GM23338 (cell line): ENCODE results near the gene RBP3.

Experiments
- CREB1 ChIP-seq: fragments of 250-450 bp; sonication (Bioruptor Pico); IDR thresholded peaks from 2 replicates; pipeline ENCODE4 v1.5.0; 2020; ENCODE audit warnings: low read depth, mild to moderate bottlenecking, moderate library complexity
- CTCF ChIP-seq, 2 experiments: fragments of 200-600 bp in 1 of 2; sonication (generic) in 1 of 2; conservative IDR thresholded peaks; 2 replicates each; pipeline versions ENCODE4 v1.5.1 to v1.6.1; 2016 to 2017; ENCODE audit warnings: antibody characterized with exemption in 2 of 2, low read depth in 2 of 2, mild to moderate bottlenecking in 2 of 2, moderate library complexity in 1 of 2
- ETS1 ChIP-seq: IDR thresholded peaks from 2 replicates; pipeline ENCODE4 v1.6.1; 2016; ENCODE audit warnings: antibody characterized with exemption
- EZH2 ChIP-seq: fragments of 200-600 bp; sonication (generic); IDR thresholded peaks from one replicate; pipeline ENCODE4 v1.8.0; 2017; ENCODE audit warnings: antibody characterized with exemption, mild to moderate bottlenecking, low read depth; ENCODE audit not compliant: unreplicated experiment
- EZH2phosphoT487 ChIP-seq: fragments of 200-600 bp; sonication (generic); IDR thresholded peaks from one replicate; pipeline ENCODE4 v1.8.1; 2018; ENCODE audit warnings: antibody characterized with exemption; ENCODE audit not compliant: unreplicated experiment
- NANOG ChIP-seq: IDR thresholded peaks from 2 replicates; pipeline ENCODE4 v1.6.1; 2016; ENCODE audit warnings: antibody characterized with exemption, borderline replicate concordance
- POLR2AphosphoS5 ChIP-seq: IDR thresholded peaks from 2 replicates; pipeline ENCODE4 v1.6.1; 2016; ENCODE audit warnings: antibody characterized with exemption, low read depth
- REST ChIP-seq: IDR thresholded peaks from one replicate; pipeline ENCODE4 v1.6.1; 2018; ENCODE audit warnings: antibody characterized with exemption; ENCODE audit not compliant: unreplicated experiment
- STAT1 ChIP-seq: IDR thresholded peaks from one replicate; pipeline ENCODE4 v1.6.1; 2016; ENCODE audit warnings: antibody characterized with exemption; ENCODE audit not compliant: unreplicated experiment
- ZNF114 ChIP-seq: fragments of 250-450 bp; sonication (Bioruptor Pico); IDR thresholded peaks from 2 replicates; pipeline ENCODE4 v1.5.0; 2020; ENCODE audit warnings: mild to moderate bottlenecking, moderate library complexity
- ZNF331 ChIP-seq: fragments of 250-450 bp; sonication (Bioruptor Pico); IDR thresholded peaks from 2 replicates; pipeline ENCODE4 v1.5.0; 2020; ENCODE audit warnings: low read depth, mild to moderate bottlenecking, moderate library complexity
- ZNF462 ChIP-seq: fragments of 250-450 bp; sonication (Bioruptor Pico); IDR thresholded peaks from 2 replicates; pipeline ENCODE4 v1.5.0; 2020; ENCODE audit warnings: mild to moderate bottlenecking, moderate library complexity

GRCh38 chr10:47397256-47397655, 49.1 kb downstream of the RBP3 start:
- no peak for TF ChIP-seq CTCF (conservative IDR thresholded peaks at IDR 0.05; ENCODE audit: low read depth in 2 of 2)
- no peak for TF ChIP-seq REST
- TF ChIP-seq EZH2 = no peak
- no peak for TF ChIP-seq CREB1 (CRISPR knock-in tag)
- TF ChIP-seq POLR2AphosphoS5 = no peak
- no peak for TF ChIP-seq ETS1
- no peak for TF ChIP-seq NANOG
- TF ChIP-seq EZH2phosphoT487 = no peak
- no peak for TF ChIP-seq STAT1
- no peak for TF ChIP-seq ZNF114 (CRISPR knock-in tag)
- TF ChIP-seq ZNF462 (CRISPR knock-in tag) = no peak
- no peak for TF ChIP-seq ZNF331 (CRISPR knock-in tag)
